Right atrium auricular region (tissue), 2 donors: ENCODE measurements around the gene CTNND2. TPM values are rescaled to one million over a fixed set of nuclear protein-coding genes. Genes with fewer than 3 reads are reported as not detected.
"Not testable (repeated sequence)": the region's sequence is repeated elsewhere in the genome, so short reads cannot be mapped to it uniquely, and the experiment has no call there.

Source experiments
- DNase-seq: peaks from one replicate; pipeline ENCODE4 v3.0.0-alpha.2; 2019; ENCODE audit warnings: low spot score
- H3K27ac ChIP-seq, 2 donors: fragments of 200-600 bp; sonication (generic); 1 replicate in 1 of 2; 2 replicates in 1 of 2; pipeline ENCODE4 v1.5.1; 2016 to 2019
- H3K27me3 ChIP-seq, 2 donors: fragments of 200-600 bp; sonication (generic); one replicate each; pipeline versions ENCODE4 v1.5.1 to v1.6.0; 2017 to 2019
- H3K36me3 ChIP-seq: fragments of 200-600 bp; sonication (generic); one replicate; pipeline ENCODE4 v1.5.1; 2016
- H3K4me1 ChIP-seq, 2 donors: fragments of 200-600 bp; sonication (generic); one replicate each; pipeline versions ENCODE4 v1.5.1 to v1.6.0; 2017 to 2019
- H3K4me3 ChIP-seq, 2 donors: fragments of 200-600 bp; sonication (generic); 1 replicate in 1 of 2; 2 replicates in 1 of 2; pipeline ENCODE4 v1.5.1; 2017 to 2019; ENCODE audit warnings: mild to moderate bottlenecking in 1 of 2, moderate library complexity in 1 of 2
- H3K9me3 ChIP-seq, 2 donors: fragments of 200-600 bp; sonication (generic); one replicate each; pipeline ENCODE4 v1.5.1; 2019
- CTCF ChIP-seq, 2 donors: fragments of 200-600 bp; sonication (generic); IDR thresholded peaks; one replicate each; pipeline ENCODE4 v1.5.1; 2019; ENCODE audit warnings: antibody characterized with exemption in 2 of 2
- total RNA-seq, 2 donors: library from RNA; depleted of rRNA; stranded (reverse); fragments of >200 nt; gene quantifications; one replicate each; pipeline ENCODE4 v1.1.0, GENCODE V29; 2016

The CTNND2 gene
- total RNA-seq, 2 donors from 2014 or later = 8.6 to 9.0 TPM

GRCh38 chr5:11619339-11620024 lies 284.8 kb downstream of the CTNND2 start:
- no peaks in the 10 kb centered on the region for H3K36me3 ChIP-seq
- H3K4me1 ChIP-seq = peaks cover 0 to 13% of the 10 kb centered on the region in 2 donors
- peaks cover 0 to 7% of the 10 kb centered on the region in 2 donors for H3K9me3 ChIP-seq
- TF ChIP-seq CTCF (IDR thresholded peaks at IDR 0.05) = peak in 1 of 2 donors; percentile 59
- no peak overlapping the region for H3K27ac ChIP-seq
- no peak overlapping the region for H3K4me3 ChIP-seq
- no peak for DNase-seq
- H3K27me3 ChIP-seq = no peaks in the 10 kb centered on the region

- TF ChIP-seq CTCF (IDR thresholded peaks at IDR 0.05) = no peak
- no peak overlapping the region for H3K27ac ChIP-seq
Measured at GRCh38 chr5:11617080-11617479, 287.2 kb downstream of the CTNND2 start.

GRCh38 chr5:11616624-11617023 lies 287.6 kb downstream of the CTNND2 start:
- H3K9me3 ChIP-seq, H3K36me3 ChIP-seq, H3K27ac ChIP-seq, DNase-seq, H3K4me3 ChIP-seq, H3K27me3 ChIP-seq: not testable (repeated sequence)
- peaks cover 0 to 11% of the 10 kb centered on the region in 2 donors for H3K4me1 ChIP-seq

More at GRCh38 chr5:11617080-11617479, 287.2 kb downstream of the CTNND2 start:
- Histone ChIP-seq H3K4me1 (peaks cover 0 to 11% of the 10 kb centered on the region in 2 donors), H3K36me3 (no peaks in the 10 kb centered on the region), H3K4me3 (no peak overlapping the region), H3K27me3 (no peaks in the 10 kb centered on the region), H3K9me3 (no peaks in the 10 kb centered on the region)
- DNase-seq = no peak

- no peak for DNase-seq
- TF ChIP-seq CTCF (IDR thresholded peaks at IDR 0.05) = no peak
- Histone ChIP-seq H3K4me1 (peaks cover 0 to under 1% of the 10 kb centered on the region in 2 donors), H3K4me3 (no peak overlapping the region), H3K27me3 (no peaks in the 10 kb centered on the region), H3K9me3 (no peaks in the 10 kb centered on the region), H3K27ac (no peak overlapping the region), H3K36me3 (no peaks in the 10 kb centered on the region)
Measured at GRCh38 chr5:11611011-11611410, 293.2 kb downstream of the CTNND2 start.

- H3K27ac ChIP-seq = no peak overlapping the region
- H3K4me3 ChIP-seq = no peak overlapping the region
- H3K36me3 ChIP-seq = no peaks in the 10 kb centered on the region
- no peak for TF ChIP-seq CTCF (IDR thresholded peaks at IDR 0.05)
- no peaks in the 10 kb centered on the region for H3K4me1 ChIP-seq
- H3K27me3 ChIP-seq = no peaks in the 10 kb centered on the region
- DNase-seq = no peak
- H3K9me3 ChIP-seq = no peaks in the 10 kb centered on the region
Measured at GRCh38 chr5:11609570-11610303, 294.5 kb downstream of the CTNND2 start.

- Histone ChIP-seq H3K4me1 (no peaks in the 10 kb centered on the region), H3K4me3 (no peak overlapping the region), H3K27me3 (no peaks in the 10 kb centered on the region), H3K9me3 (no peaks in the 10 kb centered on the region), H3K36me3 (no peaks in the 10 kb centered on the region), H3K27ac (no peak overlapping the region)
- no peak for TF ChIP-seq CTCF (IDR thresholded peaks at IDR 0.05)
- DNase-seq = no peak
Measured at GRCh38 chr5:11608530-11608929, 295.7 kb downstream of the CTNND2 start.
